ENCODE measurements around the gene HNRNPA0. TPM values are rescaled to one million over a fixed set of nuclear protein-coding genes. Genes with fewer than 3 reads are reported as not detected.
"Not testable (repeated sequence)": the region's sequence is repeated elsewhere in the genome, so short reads cannot be mapped to it uniquely, and the experiment has no call there.

Gene HNRNPA0
- total and polyA plus RNA-seq, 11 donors: 4.0 to 27.6 (median 14.2) TPM

DNA sequence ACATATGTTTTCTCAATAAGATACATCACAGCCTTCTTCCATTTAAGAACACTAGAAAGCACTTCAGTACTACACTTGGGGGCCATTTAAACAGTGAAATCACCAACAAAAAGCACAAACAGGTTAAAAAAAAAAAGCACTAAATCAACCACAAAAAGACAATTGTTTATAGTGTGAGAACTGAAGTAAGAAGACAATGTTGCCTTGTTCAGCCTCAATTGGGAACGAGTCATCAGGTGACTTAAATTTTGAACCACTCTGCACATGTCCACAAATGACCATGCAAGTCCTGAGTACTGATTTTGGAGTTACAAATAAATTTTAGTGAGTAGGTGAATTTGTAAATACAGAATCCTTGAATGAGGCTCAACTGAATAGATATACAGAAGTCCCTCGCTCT, 37.2 kb upstream of the HNRNPA0 start:
- H3K27ac ChIP-seq: no peak overlapping the region
- no peaks in the 10 kb centered on the region for H3K27me3 ChIP-seq
- WGBS, 4 donors: 89 to 94% (median 91%) methylated on average over 2 of the region's 2 CpGs
- no peak for TF ChIP-seq POLR2A (IDR thresholded peaks at IDR 0.05)
- TF ChIP-seq, protein P1, sequence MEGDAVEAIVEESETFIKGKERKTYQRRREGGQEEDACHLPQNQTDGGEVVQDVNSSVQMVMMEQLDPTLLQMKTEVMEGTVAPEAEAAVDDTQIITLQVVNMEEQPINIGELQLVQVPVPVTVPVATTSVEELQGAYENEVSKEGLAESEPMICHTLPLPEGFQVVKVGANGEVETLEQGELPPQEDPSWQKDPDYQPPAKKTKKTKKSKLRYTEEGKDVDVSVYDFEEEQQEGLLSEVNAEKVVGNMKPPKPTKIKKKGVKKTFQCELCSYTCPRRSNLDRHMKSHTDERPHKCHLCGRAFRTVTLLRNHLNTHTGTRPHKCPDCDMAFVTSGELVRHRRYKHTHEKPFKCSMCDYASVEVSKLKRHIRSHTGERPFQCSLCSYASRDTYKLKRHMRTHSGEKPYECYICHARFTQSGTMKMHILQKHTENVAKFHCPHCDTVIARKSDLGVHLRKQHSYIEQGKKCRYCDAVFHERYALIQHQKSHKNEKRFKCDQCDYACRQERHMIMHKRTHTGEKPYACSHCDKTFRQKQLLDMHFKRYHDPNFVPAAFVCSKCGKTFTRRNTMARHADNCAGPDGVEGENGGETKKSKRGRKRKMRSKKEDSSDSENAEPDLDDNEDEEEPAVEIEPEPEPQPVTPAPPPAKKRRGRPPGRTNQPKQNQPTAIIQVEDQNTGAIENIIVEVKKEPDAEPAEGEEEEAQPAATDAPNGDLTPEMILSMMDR (IDR thresholded peaks at IDR 0.05): no peak
- intact Hi-C loops (cut with DNase I): no loop called here
- H3K36me3 ChIP-seq: no peaks in the 10 kb centered on the region
- no peak for ATAC-seq
- peaks cover 0 to 6% (median 0%) of the 10 kb centered on the region in 12 donors for H3K4me1 ChIP-seq
- no peak for DNase-seq
- H3K9me3 ChIP-seq: peaks cover 0 to 5% (median 0%) of the 10 kb centered on the region in 12 donors
- H3K4me3 ChIP-seq: no peak overlapping the region

DNA sequence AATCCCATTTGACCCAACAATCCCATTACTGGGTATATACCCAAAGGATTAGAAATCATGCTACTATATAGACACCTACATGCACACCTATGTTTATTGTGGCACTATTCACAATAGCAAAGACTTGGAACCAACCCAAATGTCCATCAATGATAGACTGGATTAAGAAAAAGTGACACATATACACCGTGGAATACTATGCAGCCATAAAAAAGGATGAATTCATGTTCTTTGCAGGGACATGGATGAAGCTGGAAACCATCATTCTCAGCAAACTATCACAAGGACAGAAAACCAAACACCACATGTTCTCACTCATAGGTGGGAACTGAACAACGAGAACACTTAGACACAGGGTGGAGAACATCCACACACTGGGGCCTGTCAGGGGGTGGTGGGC, 34.4 kb upstream of the HNRNPA0 start:
- not testable (repeated sequence) for H3K27ac ChIP-seq, H3K9me3 ChIP-seq, H3K4me3 ChIP-seq, ATAC-seq, DNase-seq, H3K4me1 ChIP-seq, H3K36me3 ChIP-seq, H3K27me3 ChIP-seq
- 90 to 95% (median 94%) methylated on average over 2 of the region's 2 CpGs for WGBS, 4 donors
- intact Hi-C loops (cut with DNase I): loop anchor here in 1 of 10 donors (5.0 kb wide), 1 partner anchor 344 kb away; no protein-coding TSS in a partner anchor

DNA sequence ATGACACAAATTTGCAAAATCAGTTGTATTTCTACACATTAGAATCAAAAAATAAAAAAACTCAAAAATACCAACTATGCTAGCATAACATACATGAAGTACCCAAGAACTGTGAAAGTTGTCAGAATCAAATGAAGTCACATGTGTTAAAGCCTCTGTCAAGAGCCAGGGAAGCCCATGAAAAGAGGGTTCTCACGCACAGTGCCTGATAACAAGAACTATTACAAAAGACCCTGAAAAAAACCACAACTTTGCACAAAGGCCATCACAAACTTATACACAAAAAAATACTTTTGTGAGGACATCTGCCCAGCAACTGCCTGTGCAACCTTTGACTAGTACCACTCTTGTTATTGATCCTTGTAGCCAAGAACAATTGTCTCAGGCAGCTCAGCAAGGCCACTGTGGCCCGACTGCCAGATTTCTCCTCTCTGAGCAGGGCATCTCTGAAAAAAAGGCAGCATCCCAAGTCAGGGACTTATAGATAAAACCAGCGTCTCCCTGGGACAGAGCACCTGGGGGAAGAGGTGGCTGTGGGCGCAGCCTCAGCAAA, 28.9 kb upstream of the HNRNPA0 start:
- ATAC-seq (no peak), DNase-seq (no peak)
- TF ChIP-seq POLR2A (IDR thresholded peaks at IDR 0.05): no peak
- TF ChIP-seq, protein P1 (IDR thresholded peaks at IDR 0.05): no peak
- H3K4me1 ChIP-seq: peaks cover 0 to 7% (median 0%) of the 10 kb centered on the region in 12 donors
- no peaks in the 10 kb centered on the region for H3K36me3 ChIP-seq
- no peaks in the 10 kb centered on the region for H3K27me3 ChIP-seq
- H3K4me3 ChIP-seq: no peak overlapping the region
- H3K27ac ChIP-seq: no peak overlapping the region
- WGBS, 4 donors: 61 to 74% (median 68%) methylated on average over 3 to 4 of the region's 4 CpGs
- H3K9me3 ChIP-seq: peaks cover 0 to 3% (median 0%) of the 10 kb centered on the region in 12 donors
- intact Hi-C loops (cut with DNase I): no loop called here

DNA sequence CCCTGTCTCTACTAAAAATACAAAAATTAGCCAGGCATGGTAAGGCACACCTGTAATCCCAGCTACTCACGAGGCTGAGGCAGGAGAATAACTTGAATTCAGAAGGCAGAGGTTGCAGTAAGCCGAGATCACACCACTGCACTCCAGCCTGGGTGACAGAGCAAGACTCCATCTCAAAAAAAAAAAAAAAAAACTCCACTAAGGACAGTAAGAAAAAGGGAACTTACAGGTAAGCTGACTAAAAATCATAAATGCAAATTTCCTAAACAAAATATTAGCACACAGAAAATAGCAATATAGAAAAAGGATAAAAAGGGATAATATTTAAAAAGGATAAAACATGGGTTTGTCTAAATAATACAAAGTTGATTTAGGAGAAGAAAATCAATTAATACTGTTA, 27.9 kb upstream of the HNRNPA0 start:
- DNase-seq (no peak), ATAC-seq (no peak)
- H3K27ac ChIP-seq: no peak overlapping the region
- WGBS, 4 donors: 91 to 95% (median 92%) methylated on average over 2 of the region's 2 CpGs
- peaks cover 0 to 3% (median 0%) of the 10 kb centered on the region in 12 donors for H3K9me3 ChIP-seq
- peaks cover 0 to 7% (median 0%) of the 10 kb centered on the region in 12 donors for H3K4me1 ChIP-seq
- no peaks in the 10 kb centered on the region for H3K36me3 ChIP-seq
- intact Hi-C loops (cut with DNase I): no loop called here
- no peak for TF ChIP-seq POLR2A (IDR thresholded peaks at IDR 0.05)
- H3K4me3 ChIP-seq: no peak overlapping the region
- H3K27me3 ChIP-seq: no peaks in the 10 kb centered on the region

DNA sequence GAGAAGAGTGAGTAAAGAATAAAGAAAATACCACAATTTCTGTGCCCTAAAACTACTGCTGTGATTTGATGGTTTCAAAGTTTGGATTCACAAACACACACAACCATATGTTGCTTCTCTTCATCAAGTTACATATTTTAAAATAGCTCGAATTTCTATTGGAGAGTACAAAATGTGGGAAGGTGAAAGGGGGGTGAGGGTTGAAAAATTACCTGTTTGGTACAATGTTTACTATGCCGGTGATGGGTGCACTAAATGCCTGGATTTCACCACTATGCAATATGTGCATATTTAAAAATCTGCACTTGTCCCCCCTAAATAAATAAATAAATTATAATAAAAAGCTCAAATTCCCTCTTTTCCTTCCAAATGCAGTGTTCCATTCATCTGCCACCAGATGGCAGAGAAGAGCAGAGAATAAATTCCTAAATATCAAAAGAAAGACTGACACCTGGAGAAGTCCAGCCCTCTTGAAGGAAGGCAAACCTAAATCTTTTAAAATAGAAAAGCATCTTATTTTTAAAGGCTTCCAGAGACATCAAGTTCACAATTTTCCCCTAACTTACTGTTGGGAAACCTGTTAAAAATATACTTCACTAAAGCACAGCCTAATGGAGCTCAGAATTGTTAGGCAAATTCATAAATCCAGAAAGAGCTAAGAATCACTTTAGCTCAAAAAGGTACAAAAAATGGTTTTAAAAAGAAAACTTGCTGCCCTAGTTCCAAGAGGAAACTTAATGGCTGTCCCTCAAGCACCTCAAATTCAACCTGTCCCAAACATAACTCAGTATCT, 24.8 kb upstream of the HNRNPA0 start:
- H3K27me3 ChIP-seq: no peaks in the 10 kb centered on the region
- intact Hi-C loops (cut with DNase I): loop anchor here (2.0 to 10.0 kb wide), 7 partner anchors 43 to 356 kb away; partner anchors contain the start of genes NME5 (in 6 of the 10) and FAM13B (in 4 of the 10)
- no peaks in the 10 kb centered on the region for H3K9me3 ChIP-seq
- no peak for ATAC-seq
- H3K4me1 ChIP-seq: peaks cover 0 to 7% (median 0%) of the 10 kb centered on the region in 12 donors
- WGBS, 4 donors: 53 to 66% (median 58%) methylated on average over 2 of the region's 2 CpGs
- H3K27ac ChIP-seq: no peak overlapping the region
- no peak overlapping the region for H3K4me3 ChIP-seq
- TF ChIP-seq POLR2A (IDR thresholded peaks at IDR 0.05): no peak
- TF ChIP-seq, protein P1 (IDR thresholded peaks at IDR 0.05): peak; percentile 64 to 85 (median 74)
- no peak for DNase-seq
- no peaks in the 10 kb centered on the region for H3K36me3 ChIP-seq

DNA sequence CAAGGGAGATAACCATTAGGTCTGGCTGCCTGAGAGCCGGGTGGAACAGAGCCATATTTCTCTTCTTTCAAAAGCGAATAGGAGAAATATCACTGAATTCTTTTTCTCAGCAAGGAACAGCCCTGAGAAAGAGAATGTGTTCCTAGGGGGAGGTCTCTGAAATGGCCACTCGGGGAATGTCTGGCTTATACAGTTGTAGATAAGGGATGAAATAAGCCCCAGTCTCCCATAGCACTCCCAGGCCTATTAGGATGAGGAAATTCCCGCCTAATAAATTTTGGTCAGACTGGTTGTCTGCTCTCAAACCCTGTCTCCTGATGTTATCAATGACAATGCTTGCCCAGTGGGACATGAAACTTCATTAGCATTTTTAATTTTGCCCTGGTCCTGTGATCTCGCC, 13.8 kb upstream of the HNRNPA0 start:
- H3K27ac ChIP-seq; intact Hi-C loops (cut with DNase I); ATAC-seq; DNase-seq; H3K27me3 ChIP-seq; H3K4me1 ChIP-seq; H3K36me3 ChIP-seq; H3K4me3 ChIP-seq: not testable (repeated sequence)
- WGBS, 4 donors: 91 to 95% (median 92%) methylated on average over 5 of the region's 5 CpGs
- peaks cover 0 to 26% (median 12%) of the 10 kb centered on the region in 12 donors for H3K9me3 ChIP-seq
